Fibroblast of lung (primary cell): Measurements from ENCODE around the gene TRPM4. TPM values are rescaled to one million over a fixed set of nuclear protein-coding genes. Genes with fewer than 3 reads are reported as not detected.

ENCODE experiments used
- DNase-seq, 2 donors: peaks; one replicate each; pipeline versions ENCODE4 v3.0.0 to v3.0.0-alpha.2; 2010; ENCODE audit warnings: low read depth in 2 of 2
- H2AFZ ChIP-seq: 2 replicates; pipeline ENCODE4 v1.5.1; 2012; ENCODE audit warnings: low read length, control low read depth, inconsistent platforms
- H3K27ac ChIP-seq: 2 replicates; pipeline ENCODE4 v1.5.1; 2011; ENCODE audit warnings: low read length, control low read depth; ENCODE audit not compliant: insufficient read depth
- H3K27me3 ChIP-seq: 2 replicates; pipeline ENCODE4 v1.5.1; 2011; ENCODE audit warnings: mild to moderate bottlenecking, low read length; ENCODE audit not compliant: control insufficient read depth, insufficient read depth
- H3K36me3 ChIP-seq: 2 replicates; pipeline ENCODE4 v1.5.1; 2011; ENCODE audit warnings: low read length; ENCODE audit not compliant: control insufficient read depth, insufficient read depth
- H3K4me1 ChIP-seq: 2 replicates; pipeline ENCODE4 v1.5.1; 2011; ENCODE audit warnings: low read length; ENCODE audit not compliant: control insufficient read depth, insufficient read depth; ENCODE audit errors: extremely low read depth
- H3K4me2 ChIP-seq: 2 replicates; pipeline ENCODE4 v1.5.1; 2011; ENCODE audit warnings: low read length, control low read depth; ENCODE audit not compliant: insufficient read depth; ENCODE audit errors: extremely low read depth
- H3K4me3 ChIP-seq, 4 experiments: fragments of 200-600 bp in 1 of 4; sonication (generic) in 1 of 4; replicated peaks in 1 of 4; 2 replicates each; pipeline ENCODE4 v1.5.1; 2011 to 2016; ENCODE audit warnings: low read length in 4 of 4, low read depth in 3 of 4, mild to moderate bottlenecking in 3 of 4, control low read depth in 2 of 4, inconsistent platforms in 1 of 4, mixed read lengths in 1 of 4; ENCODE audit not compliant: insufficient read depth in 1 of 4; ENCODE audit errors: control extremely low read depth in 1 of 4
- H3K79me2 ChIP-seq: 2 replicates; pipeline ENCODE4 v1.5.1; 2012; ENCODE audit warnings: mild to moderate bottlenecking, low read length, inconsistent platforms; ENCODE audit not compliant: control insufficient read depth, insufficient read depth
- H3K9ac ChIP-seq: 2 replicates; pipeline ENCODE4 v1.5.1; 2011; ENCODE audit warnings: mild to moderate bottlenecking, low read length, control low read depth; ENCODE audit not compliant: insufficient read depth
- H3K9me3 ChIP-seq: 2 replicates; pipeline ENCODE4 v1.5.1; 2012; ENCODE audit warnings: low read depth, low read length; ENCODE audit not compliant: control insufficient read depth, insufficient read depth
- H4K20me1 ChIP-seq: 2 replicates; pipeline ENCODE4 v1.5.1; 2011; ENCODE audit warnings: low read length; ENCODE audit not compliant: control insufficient read depth, insufficient read depth; ENCODE audit errors: extremely low read depth
- CTCF ChIP-seq, 2 donors: IDR thresholded peaks in 1 of 2; conservative IDR thresholded peaks in 1 of 2; 1 replicate in 1 of 2; 2 replicates in 1 of 2; pipeline ENCODE4 v1.5.1; 2011 to 2012; ENCODE audit warnings: low read length in 2 of 2, control low read depth in 1 of 2, inconsistent platforms in 1 of 2, low read depth in 1 of 2, mild to moderate bottlenecking in 1 of 2
- EZH2 ChIP-seq: IDR thresholded peaks from 2 replicates; pipeline ENCODE4 v1.5.1; 2012; ENCODE audit warnings: low read length, control low read depth, mild to moderate bottlenecking; ENCODE audit errors: missing control alignments
- polyA plus RNA-seq, 2 donors: library from polyadenylated mRNA; depleted of rRNA in 1 of 2; stranded (reverse) in 1 of 2; unstranded in 1 of 2; fragments of >200 nt; gene quantifications; 2 replicates each; pipeline ENCODE4 v1.2.1, GENCODE V29; 2011 to 2012; ENCODE audit warnings: missing spikeins in 1 of 2
- total RNA-seq: library from RNA; depleted of rRNA; stranded (reverse); fragments of >200 nt; gene quantifications from 2 replicates; pipeline ENCODE4 v1.2.1, GENCODE V29; 2014

Gene TRPM4
- total and polyA plus RNA-seq, 2 donors (not counting 1 experiment from before 2014, with no cell fraction given) = 6.7 to 18.7 TPM

GRCh38 chr19:49114630-49115363, 42.8 kb upstream of the TRPM4 start:
- peak overlapping the region; percentile 47 to 70 (median 65) for H3K4me3 ChIP-seq
- peak; percentile 46 to 55 for DNase-seq
- H3K4me1 ChIP-seq = peaks cover 8% of the 10 kb centered on the region
- no peaks in the 10 kb centered on the region for H4K20me1 ChIP-seq
- no peaks in the 10 kb centered on the region for H3K27me3 ChIP-seq
- peak overlapping the region; percentile 54 for H2AFZ ChIP-seq
- H3K9ac ChIP-seq = peak overlapping the region; percentile 58
- peak overlapping the region; percentile 18 for H3K27ac ChIP-seq
- H3K4me2 ChIP-seq = peak overlapping the region; percentile 62
- no peaks in the 10 kb centered on the region for H3K9me3 ChIP-seq
- H3K79me2 ChIP-seq = no peaks in the 10 kb centered on the region
- TF ChIP-seq EZH2 (no peak), CTCF (conservative IDR thresholded peaks at IDR 0.05 in 1 of 2, IDR thresholded peaks at IDR 0.05 in 1 of 2; ENCODE audit: low read depth in 1 of 2, low read length in 2 of 2) (no peak)
- H3K36me3 ChIP-seq = no peaks in the 10 kb centered on the region

- peaks cover 13% of the 10 kb centered on the region for H3K27me3 ChIP-seq
- no peak overlapping the region for H3K9ac ChIP-seq
- H3K27ac ChIP-seq = no peak overlapping the region
- H3K9me3 ChIP-seq = no peaks in the 10 kb centered on the region
- TF ChIP-seq CTCF (conservative IDR thresholded peaks at IDR 0.05 in 1 of 2, IDR thresholded peaks at IDR 0.05 in 1 of 2; ENCODE audit: low read depth in 1 of 2, low read length in 2 of 2) (no peak), EZH2 (no peak)
- no peak overlapping the region for H2AFZ ChIP-seq
- H3K79me2 ChIP-seq = no peaks in the 10 kb centered on the region
- H3K4me3 ChIP-seq = no peak overlapping the region
- no peak for DNase-seq
- H4K20me1 ChIP-seq = no peaks in the 10 kb centered on the region
- no peaks in the 10 kb centered on the region for H3K36me3 ChIP-seq
- H3K4me2 ChIP-seq = no peak overlapping the region
- H3K4me1 ChIP-seq = peaks cover 9% of the 10 kb centered on the region
These were observed 41.0 kb upstream of the TRPM4 start for GRCh38 chr19:49116544-49116943.

- Histone ChIP-seq H3K79me2 (no peaks in the 10 kb centered on the region), H3K4me1 (peaks cover 9% of the 10 kb centered on the region), H3K9me3 (no peaks in the 10 kb centered on the region), H4K20me1 (no peaks in the 10 kb centered on the region), H3K27me3 (peaks cover 13% of the 10 kb centered on the region), H2AFZ (no peak overlapping the region), H3K4me3 (peak overlapping the region; percentile 21 to 76 (median 50)), H3K36me3 (no peaks in the 10 kb centered on the region), H3K4me2 (peak overlapping the region; percentile 38), H3K9ac (no peak overlapping the region), H3K27ac (no peak overlapping the region)
- no peak for TF ChIP-seq EZH2
- no peak for DNase-seq
These were observed 39.7 kb upstream of the TRPM4 start for GRCh38 chr19:49117677-49118564.
